NCI-H2107 treated with DMSO at 0.1 percent for 48 hours (cell line): ENCODE measurements around the gene HOXA10.

Source experiments
- DNase-seq: peaks from one replicate; lab custom pipeline; 2025; ENCODE audit not compliant: unreplicated experiment; lab: John Stamatoyannopoulos, UW

HOXA10 gene

GRCh38 chr7:27157702-27158431 is 16.3 kb downstream of the HOXA10 start:
- no peak for DNase-seq

DNA sequence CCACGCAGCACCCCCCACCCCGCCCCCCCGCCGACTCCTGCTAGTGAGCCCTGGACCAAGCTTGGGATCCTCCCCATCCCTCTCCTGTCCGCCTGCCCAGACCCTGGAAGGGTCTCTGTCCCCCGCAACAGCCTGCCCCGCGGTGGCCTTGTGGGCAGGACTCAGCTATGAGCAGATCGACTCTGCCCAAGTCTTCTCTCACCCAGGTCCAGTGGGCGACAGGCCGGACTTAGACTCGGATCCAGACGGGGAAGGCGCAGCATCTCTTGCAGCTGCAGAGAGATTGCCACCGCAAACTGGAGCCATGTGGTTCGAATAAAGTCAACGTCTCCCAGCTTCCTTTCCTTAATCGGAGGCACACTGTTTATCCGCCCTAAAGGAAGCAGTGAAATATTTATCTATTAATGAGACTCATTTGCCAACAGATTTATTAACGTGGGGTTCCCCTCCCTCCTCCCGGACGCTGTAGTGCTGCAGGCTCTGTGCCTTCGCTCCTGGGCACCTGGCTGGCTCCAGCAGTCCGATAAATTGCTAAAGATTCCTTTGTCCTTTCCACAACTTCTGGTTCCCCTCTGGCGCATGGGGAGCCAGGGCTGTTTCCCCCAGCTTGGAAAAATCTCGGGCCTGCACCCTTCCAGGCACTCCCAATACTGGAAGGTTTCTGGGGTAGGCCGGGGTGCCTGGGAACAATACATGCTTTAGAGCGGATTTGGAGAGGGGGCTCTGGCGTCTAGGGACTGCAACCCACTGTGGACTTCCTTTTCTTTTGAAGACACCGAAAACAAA is 17.0 kb downstream of the HOXA10 start:
- DNase-seq = no peak

DNA sequence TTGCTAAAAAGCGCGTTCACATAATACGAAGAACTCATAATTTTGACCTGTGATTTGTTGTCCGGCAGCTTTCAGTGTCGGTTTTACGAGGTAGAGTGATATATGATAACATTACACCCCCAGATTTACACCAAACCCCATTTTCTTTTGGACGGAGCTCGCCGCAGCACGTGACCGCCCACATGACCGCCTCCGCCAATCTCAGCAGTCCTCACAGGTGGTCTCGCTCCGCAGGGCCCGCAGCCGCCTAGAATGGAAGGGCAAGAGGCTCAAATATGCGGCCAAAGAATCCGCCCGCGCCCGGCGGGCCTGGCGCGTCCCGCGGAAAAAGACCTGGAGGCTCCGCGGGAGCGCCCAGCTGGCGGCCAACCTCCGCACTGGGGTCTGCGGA is 17.6 kb downstream of the HOXA10 start, which contains the start of gene HOXA7:
Gene HOXA7, minus strand, starts transcription at position 168 of the 391 bp plus-strand sequence. Its CDS starts 130 bp downstream, at position 38.
- no peak for DNase-seq

DNA sequence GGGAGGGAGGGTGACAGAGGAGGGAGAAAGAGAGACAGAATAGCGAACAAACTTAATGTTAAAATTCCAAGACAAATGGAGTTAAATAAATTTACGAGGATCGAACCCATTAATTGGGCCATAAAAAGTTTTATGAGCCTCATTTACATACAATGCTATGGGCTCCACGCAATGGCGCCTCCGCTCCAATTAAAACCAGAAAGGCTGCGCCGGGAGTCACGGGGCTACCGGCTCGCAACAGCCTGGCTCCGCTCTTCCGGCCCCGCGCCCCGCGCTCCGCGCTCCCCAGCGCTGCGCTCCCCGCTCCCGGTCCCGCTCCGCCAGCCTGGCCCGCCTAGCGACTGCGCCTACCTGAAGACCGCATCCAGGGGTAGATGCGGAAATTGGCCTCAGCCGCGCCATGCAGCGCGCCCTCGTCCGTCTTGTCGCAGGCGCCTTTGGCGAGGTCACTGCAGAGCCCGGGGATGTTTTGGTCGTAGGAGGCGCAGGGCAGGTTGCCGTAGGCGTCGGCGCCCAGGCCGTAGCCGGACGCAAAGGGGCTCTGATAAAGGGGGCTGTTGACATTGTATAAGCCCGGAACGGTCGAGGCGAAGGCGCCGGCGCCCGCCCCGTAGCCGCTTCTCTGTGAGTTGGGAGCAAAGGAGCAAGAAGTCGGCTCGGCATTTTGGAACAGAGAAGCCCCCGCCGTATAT is 18.2 kb downstream of the HOXA10 start:
- no peak for DNase-seq

- DNase-seq = no peak
Measured at GRCh38 chr7:27154901-27155815, 19.0 kb downstream of the HOXA10 start.

- DNase-seq = no peak
Measured at GRCh38 chr7:27154369-27154768, 19.8 kb downstream of the HOXA10 start.

GRCh38 chr7:27153526-27153925 is 20.6 kb downstream of the HOXA10 start:
- DNase-seq = no peak

DNA sequence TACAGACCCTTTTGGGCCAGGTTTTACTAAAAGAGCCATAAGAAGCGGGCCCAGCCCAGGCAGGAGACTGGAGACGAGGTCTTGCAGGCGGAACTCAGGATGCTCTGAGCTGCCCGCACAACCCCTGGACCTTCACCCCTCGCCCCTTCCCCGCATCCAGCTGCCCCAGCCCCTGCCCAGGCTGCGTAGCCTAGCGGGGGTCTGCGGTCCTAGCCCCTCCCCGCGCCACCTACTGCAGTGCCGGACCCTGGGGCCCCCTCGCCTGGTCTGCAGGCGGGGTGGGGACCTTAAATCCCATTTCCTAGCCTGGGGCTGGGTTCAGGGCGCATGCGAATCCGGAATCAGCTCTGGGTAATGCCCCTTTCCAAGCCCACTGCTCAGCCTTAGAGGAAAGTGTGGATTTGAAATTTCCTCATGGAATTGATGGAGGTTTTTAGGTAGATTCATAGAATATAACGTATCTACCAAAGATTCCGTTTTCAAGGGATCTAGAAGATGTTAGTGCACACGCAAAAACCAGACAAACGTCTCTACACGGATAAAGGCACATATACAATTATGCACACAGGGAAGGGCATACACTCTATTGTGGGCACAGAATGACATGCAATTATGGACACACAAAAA is 21.2 kb downstream of the HOXA10 start:
- DNase-seq = no peak

- no peak for DNase-seq
Measured at GRCh38 chr7:27151931-27152815, 21.9 kb downstream of the HOXA10 start, which contains the start of gene HOXA3. Gene HOXA3, minus strand, starts transcription at chr7:27152583. Its CDS starts 41,943 bp downstream, at chr7:27110640.

GRCh38 chr7:27151341-27151930 is 22.7 kb downstream of the HOXA10 start:
- no peak for DNase-seq

DNA sequence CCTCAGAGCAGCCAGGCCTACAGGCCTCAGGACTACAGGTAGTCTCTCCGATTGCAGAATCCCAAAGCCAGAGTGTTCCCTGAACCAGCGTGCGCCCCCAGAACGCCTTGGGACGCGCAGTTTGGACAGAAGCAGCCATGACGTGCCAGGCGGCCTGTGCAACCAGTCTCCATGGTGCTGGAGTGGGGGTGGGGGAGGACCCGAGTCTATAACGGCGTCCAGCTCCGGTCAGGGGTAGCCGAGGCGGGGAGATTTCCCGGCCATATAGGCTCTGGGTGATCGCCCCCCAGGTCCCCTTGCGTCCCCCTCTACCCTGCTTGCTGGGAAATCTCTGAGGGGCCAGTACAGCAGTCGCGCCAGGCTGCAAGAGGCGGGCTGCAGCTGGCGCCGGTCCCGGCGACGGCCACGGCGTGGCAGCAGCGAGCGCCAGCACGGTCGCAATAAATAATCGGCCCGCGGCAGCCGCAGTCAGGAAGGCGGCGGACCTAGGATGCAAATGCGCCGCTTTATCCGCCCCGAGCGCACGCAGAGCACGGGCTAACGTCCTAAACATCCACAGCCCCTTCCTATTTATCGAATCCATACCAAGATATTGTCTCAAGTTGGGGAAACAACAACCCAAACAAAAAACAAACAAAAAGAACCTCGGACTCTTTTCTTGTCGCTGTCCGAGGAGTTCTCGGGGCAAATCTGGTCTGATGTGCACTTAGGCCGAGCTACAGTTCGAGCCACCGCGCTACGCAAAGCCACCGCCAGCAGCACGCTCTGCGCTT is 23.4 kb downstream of the HOXA10 start:
- DNase-seq = no peak

GRCh38 chr7:27149842-27150567 is 24.1 kb downstream of the HOXA10 start:
- no peak for DNase-seq

DNA sequence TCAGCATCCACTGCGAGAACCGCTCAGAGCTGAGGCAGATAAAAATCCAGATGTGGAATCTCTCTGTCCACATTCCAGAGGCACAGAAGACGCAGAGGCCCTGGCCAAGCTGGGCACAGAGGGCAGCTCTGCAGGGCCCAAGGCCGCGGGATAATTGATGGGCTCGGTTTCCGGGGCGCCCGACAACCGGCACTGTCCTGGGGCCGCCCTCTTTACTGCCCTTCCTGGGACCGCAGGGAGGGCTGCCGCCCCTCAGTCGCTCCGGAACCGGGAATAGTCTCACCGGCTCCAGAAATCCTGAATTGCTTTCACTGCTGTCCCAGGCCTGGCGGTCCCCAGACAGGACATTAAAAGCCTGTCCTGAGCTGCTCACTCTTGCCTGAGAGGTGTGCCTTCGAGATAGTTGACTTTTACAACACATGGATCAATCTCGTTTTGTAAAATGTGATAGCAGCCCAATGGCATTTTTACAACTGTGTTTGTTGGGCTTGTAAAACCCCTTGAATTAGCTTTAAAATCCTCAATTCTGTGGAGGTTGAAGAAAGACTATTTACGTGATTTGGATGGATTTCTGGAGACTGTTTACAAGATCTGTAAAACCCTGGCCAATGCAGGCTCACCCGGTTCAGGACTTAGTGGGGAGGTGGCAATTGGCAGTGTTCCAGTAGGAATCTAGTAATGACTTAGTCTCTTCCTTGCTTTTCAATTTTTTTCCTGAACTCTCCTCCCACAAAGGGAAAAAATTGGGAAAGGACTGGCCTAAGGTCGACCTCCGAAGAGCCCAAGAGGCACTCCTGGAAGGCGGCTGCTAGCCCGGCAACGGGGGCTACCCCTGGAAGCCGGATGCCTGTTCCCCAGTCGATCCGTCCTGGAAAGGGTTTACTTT is 25.1 kb downstream of the HOXA10 start:
- DNase-seq = no peak

DNA sequence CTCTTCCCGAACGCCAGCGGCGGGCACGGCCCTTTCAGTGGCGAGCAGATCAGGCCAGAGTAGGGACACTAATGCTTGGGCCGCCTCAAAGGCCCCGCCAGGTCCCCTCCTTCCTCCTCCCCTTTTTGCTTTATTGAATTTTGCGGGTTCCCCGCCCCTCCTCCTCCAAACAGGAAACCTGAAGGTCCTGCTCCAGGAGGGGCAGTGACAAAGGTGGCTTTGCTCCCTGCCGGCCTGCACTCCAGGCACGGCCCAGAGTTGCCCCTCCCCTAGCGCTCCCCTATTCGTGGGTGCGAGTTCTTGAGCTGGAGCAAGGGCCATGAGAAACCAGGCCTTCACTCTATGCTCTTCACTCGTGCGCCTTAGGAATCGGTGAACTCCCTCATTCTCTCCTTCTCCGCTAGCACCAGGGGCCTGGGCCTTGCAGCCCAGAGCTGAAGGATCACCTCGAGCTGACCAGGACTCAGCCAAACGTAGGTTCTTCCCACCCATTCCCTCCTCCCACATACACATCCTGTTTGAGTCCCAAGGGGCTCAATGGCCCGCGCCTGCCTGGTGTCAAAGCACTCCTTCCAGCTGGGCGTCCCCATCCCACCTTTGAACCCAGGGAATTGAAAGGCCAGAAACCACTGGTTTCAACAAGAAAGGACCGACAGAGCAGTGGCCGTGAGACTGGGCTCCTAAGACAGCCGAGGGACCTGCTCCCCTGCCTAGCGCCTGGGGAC is 25.9 kb downstream of the HOXA10 start:
- DNase-seq = no peak

- no peak for DNase-seq
Measured at GRCh38 chr7:27147199-27148030, 26.7 kb downstream of the HOXA10 start, which contains the start of gene HOXA6. Gene HOXA6, minus strand, starts transcription at chr7:27147774. Its CDS starts 25 bp downstream, at chr7:27147749.
